K562 (cell line): ENCODE data around the gene TMC2. TPM values are rescaled to one million over a fixed set of nuclear protein-coding genes. Genes with fewer than 3 reads are reported as not detected.

ENCODE experiments used
- ATAC-seq: fragments of 200-7000 bp; cut with Tn5 transposase; 3 replicates; pipeline ENCODE4 v1.9.1; 2020; ENCODE audit warnings: moderate library complexity
- BruUV-seq: library from RNA; stranded (reverse); fragments of 400-500 nt; replicated peaks from 2 replicates; lab custom pipeline; 2021; lab: Mats Ljungman, UMichigan
- CTCF ChIA-PET: fragments of 300-600 bp; formaldehyde crosslinking; extraction: SDS; loops from one replicate; lab custom pipeline; 2021; ENCODE audit warnings: low intra/inter-chr PET ratio; lab: Yijun Ruan, JAX
- POLR2A ChIA-PET: fragments of 300-600, 350-650 bp; sonication (Branson Sonifier 250); formaldehyde crosslinking; extraction: SDS; loops from one replicate; lab custom pipeline; 2021; ENCODE audit warnings: antibody characterized with exemption, inconsistent platforms; lab: Yijun Ruan, JAX
- DNase-seq, 4 experiments: peaks; one replicate each; pipeline versions ENCODE4 v3.0.0 to v3.0.0-alpha.2; 2011 to 2018; ENCODE audit warnings: low spot score in 3 of 4, mixed read lengths in 3 of 4; ENCODE audit errors: extremely low read depth in 1 of 4
- FAIRE-seq: peaks from 2 replicates; lab custom pipeline; 2011; peaks lifted over from hg19 to GRCh38; lab: Jason Lieb, UNC
- H2AFZ ChIP-seq: 2 replicates; pipeline ENCODE4 v1.6.0; 2011; ENCODE audit warnings: low read depth, low read length, control low read depth, inconsistent platforms
- H3K27ac ChIP-seq: fragments of 200-600 bp; 3 replicates; pipeline ENCODE4 v1.8.0; 2011; ENCODE audit warnings: low read depth, mild to moderate bottlenecking, control low read depth, inconsistent platforms, low read length, moderate library complexity, mixed read lengths; ENCODE audit errors: extremely low read depth
- H3K27me3 ChIP-seq, 2 experiments: fragments of 300-600 bp in 1 of 2; 2 replicates in 1 of 2; 3 replicates in 1 of 2; pipeline versions ENCODE4 v1.6.0 to v1.8.0; 2011; ENCODE audit warnings: inconsistent platforms in 2 of 2, low read length in 2 of 2, mild to moderate bottlenecking in 1 of 2, mixed read lengths in 1 of 2, moderate library complexity in 1 of 2; ENCODE audit not compliant: control insufficient read depth in 2 of 2, insufficient read depth in 2 of 2
- H3K36me3 ChIP-seq: fragments of 300-600 bp; 3 replicates; pipeline ENCODE4 v1.8.0; 2011; ENCODE audit warnings: mild to moderate bottlenecking, low read length, inconsistent platforms; ENCODE audit not compliant: control insufficient read depth, insufficient read depth
- H3K4me1 ChIP-seq, 2 experiments: fragments of 200-600 bp in 1 of 2; replicated peaks in 1 of 2; 2 replicates in 1 of 2; 3 replicates in 1 of 2; pipeline versions ENCODE4 v1.5.1 to v1.8.0; 2011; ENCODE audit warnings: inconsistent platforms in 2 of 2, low read length in 2 of 2, mild to moderate bottlenecking in 1 of 2, mixed read lengths in 1 of 2, moderate library complexity in 1 of 2; ENCODE audit not compliant: control insufficient read depth in 2 of 2, insufficient read depth in 2 of 2
- H3K4me2 ChIP-seq: 2 replicates; pipeline ENCODE4 v1.6.1; 2011; ENCODE audit warnings: low read length, control low read depth, inconsistent platforms, mixed read lengths; ENCODE audit not compliant: insufficient read depth
- H3K4me3 ChIP-seq: fragments of 200-600 bp; sonication (generic), shearing (Covaris generic); 2 replicates; pipeline ENCODE4 v1.5.1; 2016; ENCODE audit warnings: control low read depth, inconsistent platforms
- H3K79me2 ChIP-seq: fragments of 200-600 bp; 3 replicates; pipeline ENCODE4 v1.8.0; 2011; ENCODE audit warnings: low read length, inconsistent platforms; ENCODE audit not compliant: control insufficient read depth, insufficient read depth
- H3K9ac ChIP-seq, 2 experiments: 2 replicates each; pipeline versions ENCODE4 v1.6.0 to v1.6.1; 2011; ENCODE audit warnings: low read depth in 2 of 2, low read length in 2 of 2, control low read depth in 1 of 2, inconsistent platforms in 1 of 2, mild to moderate bottlenecking in 1 of 2, mixed read lengths in 1 of 2; ENCODE audit not compliant: insufficient read depth in 1 of 2
- H3K9me1 ChIP-seq: one replicate; pipeline ENCODE4 v1.6.0; 2011; ENCODE audit warnings: inconsistent platforms, mild to moderate bottlenecking, low read length, moderate library complexity; ENCODE audit not compliant: control insufficient read depth, insufficient read depth
- H3K9me3 ChIP-seq: replicated peaks from 2 replicates; pipeline ENCODE4 v1.5.1; 2011; ENCODE audit warnings: low read depth, low read length, inconsistent platforms; ENCODE audit not compliant: control insufficient read depth, insufficient read depth
- H4K20me1 ChIP-seq: replicated peaks from 2 replicates; pipeline ENCODE4 v1.6.1; 2011; ENCODE audit warnings: low read length, inconsistent platforms, mixed read lengths; ENCODE audit not compliant: control insufficient read depth, insufficient read depth
- CBX2 ChIP-seq: fragments of 200-600 bp; sonication (generic); IDR thresholded peaks from one replicate; pipeline ENCODE4 v1.6.1; 2012; ENCODE audit warnings: mild to moderate bottlenecking, low read length, inconsistent platforms; ENCODE audit not compliant: insufficient read depth, poor library complexity, severe bottlenecking
- FIP1L1 ChIP-seq: fragments of 200-400 bp; formaldehyde crosslinking; IDR thresholded peaks from 2 replicates; pipeline ENCODE4 v1.6.1; 2018; ENCODE audit warnings: mild to moderate bottlenecking, low read depth, low read length; ENCODE audit not compliant: poor library complexity, severe bottlenecking
- HMGXB4 ChIP-seq: sonication (generic); formaldehyde crosslinking; IDR thresholded peaks from 2 replicates; pipeline ENCODE4 v1.8.1; 2023; ENCODE audit warnings: mild to moderate bottlenecking, missing genetic modification reagents
- NFE2 ChIP-seq: IDR thresholded peaks from 2 replicates; pipeline ENCODE4 v1.6.1; 2014; ENCODE audit warnings: antibody characterized with exemption, low read depth
- SRSF1 ChIP-seq: fragments of 200-400 bp; formaldehyde crosslinking; IDR thresholded peaks from 2 replicates; pipeline ENCODE4 v1.6.1; 2017; ENCODE audit warnings: mild to moderate bottlenecking, low read depth, low read length, moderate library complexity
- TSHZ1 ChIP-seq: fragments of 250-450 bp; sonication (Bioruptor Pico); IDR thresholded peaks from 2 replicates; pipeline ENCODE4 v1.4.0; 2020; ENCODE audit warnings: mild to moderate bottlenecking, moderate library complexity
- WGBS: fragments of 100-300 bp; shearing (Covaris generic); methylation state at CpG from one replicate; pipeline ENCODE4 v1.1.6; 2016; ENCODE audit warnings: low coverage, mixed read lengths; ENCODE audit not compliant: insufficient coverage; ENCODE audit errors: missing lambda C conversion rate; 5-methylcytosine and 5-hydroxymethylcytosine counted together
- in situ Hi-C: fragments of 300-500 bp; cut with MboI; formaldehyde crosslinking; loops from 4 replicates; pipeline ENCODE4 v1.15.0; 2018; ENCODE audit warnings: inconsistent platforms, mixed read lengths
- intact Hi-C: fragments of 100-400 bp; cut with micrococcal nuclease; formaldehyde crosslinking; loops from 2 replicates; pipeline ENCODE4 v1.14.2; 2022
- polyA plus RNA-seq, 8 experiments: library from polyadenylated mRNA; depleted of rRNA in 4 of 8; stranded (reverse) in 5 of 8; unstranded in 3 of 8; fragments of >200 nt; fragmentation: Nextera tagmentation in 2 of 8; fragmentation: Illumina TruSeq in 1 of 8; extraction: Ambion mirVana in 2 of 8; extraction: Trizol in 1 of 8; gene quantifications; 2 replicates each; pipeline versions ENCODE4 v1.2.1 to v1.2.3, GENCODE V29; 2011 to 2014; ENCODE audit warnings: inconsistent platforms in 1 of 8, missing spikeins in 1 of 8
- total RNA-seq, 7 experiments: library from RNA; depleted of rRNA in 6 of 7; stranded (reverse); fragments of >200 nt in 6 of 7; fragmentation: Illumina TruSeq in 2 of 7; extraction: Trizol in 2 of 7; gene quantifications; 2 replicates each; pipeline versions ENCODE4 v1.2.1 to v1.2.3, GENCODE V29; 2011 to 2021; ENCODE audit warnings: low replicate concordance in 1 of 7

TMC2 gene
- total and polyA plus RNA-seq, 9 of the 15 experiments (the other 6 are each of a cell fraction or from before 2014, with no cell fraction given) = not detected

- Histone ChIP-seq H3K9ac (no peak overlapping the region), H3K9me3 (no peaks in the 10 kb centered on the region), H3K79me2 (no peaks in the 10 kb centered on the region), H4K20me1 (no peaks in the 10 kb centered on the region), H3K4me2 (no peak overlapping the region), H3K4me1 (peaks cover 0 to 8% of the 10 kb centered on the region in 2 experiments; a peak in 1 of 5 replicates), H2AFZ (no peak overlapping the region), H3K27ac (no peak overlapping the region), H3K36me3 (no peaks in the 10 kb centered on the region), H3K27me3 (peaks cover 8 to 38% of the 10 kb centered on the region in 2 experiments; a peak in 4 of 5 replicates), H3K9me1 (no peaks in the 10 kb centered on the region), H3K4me3 (no peak overlapping the region)
- TF ChIP-seq CBX2 (peak; percentile 19), NFE2 (no peak), TSHZ1 (CRISPR knock-in tag) (no peak), SRSF1 (no peak), FIP1L1 (no peak), HMGXB4 (no peak)
- 17% methylated on average over 12 of the region's 22 CpGs for WGBS
- no peak for FAIRE-seq
- ChIA-PET CTCF (no interaction called here), POLR2A (no interaction called here)
- in situ Hi-C loops = no loop called here
- BruUV-seq = no TSS peak
- DNase-seq = no peak
- intact Hi-C loops = no loop called here
- no peak for ATAC-seq
Measured at GRCh38 chr20:2557873-2558580, 21.7 kb downstream of the TMC2 start.
